ENCODE results near the gene PCYOX1L.

Gene PCYOX1L

DNA sequence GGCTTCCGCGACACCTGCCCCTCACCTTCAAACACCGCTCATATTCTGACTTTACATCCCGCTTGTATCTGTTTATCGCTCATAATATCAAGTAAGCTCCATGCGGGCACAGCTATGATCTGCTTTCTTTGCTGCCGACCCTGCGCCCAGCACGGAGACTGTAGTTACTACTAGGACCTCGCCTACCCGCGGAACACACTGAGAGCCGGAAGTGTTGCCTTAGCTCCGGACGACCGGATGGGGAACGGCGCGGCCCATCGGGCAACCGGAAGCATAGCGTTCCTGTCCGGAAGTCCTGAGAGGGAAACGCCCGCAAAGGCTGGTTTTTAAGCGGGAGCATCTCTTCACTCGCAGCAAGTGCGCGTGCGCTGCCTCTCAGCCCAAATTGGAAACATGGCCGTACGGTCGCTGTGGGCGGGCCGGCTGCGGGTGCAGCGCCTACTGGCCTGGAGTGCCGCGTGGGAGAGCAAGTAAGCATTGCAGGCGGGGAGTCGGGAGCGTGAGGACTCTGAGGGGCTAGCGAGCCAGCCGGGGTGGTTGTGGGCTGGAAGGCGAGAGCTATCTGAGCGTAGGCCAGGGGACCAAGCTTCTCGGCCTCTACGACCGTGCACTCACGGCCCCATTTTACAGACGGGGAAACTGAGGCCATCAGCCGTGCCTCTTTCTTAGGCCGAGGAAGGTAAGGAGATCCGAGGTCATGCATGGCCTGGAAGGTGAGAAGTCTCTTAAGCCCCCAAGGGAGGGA lies 12.5 kb upstream of the PCYOX1L start, which contains the start of gene GRPEL2:
GRPEL2 (plus strand) TSS at position 353 of the 745 bp plus-strand sequence; CDS start at position 394, 41 bp downstream.
- peak within 1 kb of the TSS; percentile 88 for H3K4me3 ChIP-seq (ENCODE audit: control insufficient read depth, low read depth, low read length)
- TF ChIP-seq, protein P1, sequence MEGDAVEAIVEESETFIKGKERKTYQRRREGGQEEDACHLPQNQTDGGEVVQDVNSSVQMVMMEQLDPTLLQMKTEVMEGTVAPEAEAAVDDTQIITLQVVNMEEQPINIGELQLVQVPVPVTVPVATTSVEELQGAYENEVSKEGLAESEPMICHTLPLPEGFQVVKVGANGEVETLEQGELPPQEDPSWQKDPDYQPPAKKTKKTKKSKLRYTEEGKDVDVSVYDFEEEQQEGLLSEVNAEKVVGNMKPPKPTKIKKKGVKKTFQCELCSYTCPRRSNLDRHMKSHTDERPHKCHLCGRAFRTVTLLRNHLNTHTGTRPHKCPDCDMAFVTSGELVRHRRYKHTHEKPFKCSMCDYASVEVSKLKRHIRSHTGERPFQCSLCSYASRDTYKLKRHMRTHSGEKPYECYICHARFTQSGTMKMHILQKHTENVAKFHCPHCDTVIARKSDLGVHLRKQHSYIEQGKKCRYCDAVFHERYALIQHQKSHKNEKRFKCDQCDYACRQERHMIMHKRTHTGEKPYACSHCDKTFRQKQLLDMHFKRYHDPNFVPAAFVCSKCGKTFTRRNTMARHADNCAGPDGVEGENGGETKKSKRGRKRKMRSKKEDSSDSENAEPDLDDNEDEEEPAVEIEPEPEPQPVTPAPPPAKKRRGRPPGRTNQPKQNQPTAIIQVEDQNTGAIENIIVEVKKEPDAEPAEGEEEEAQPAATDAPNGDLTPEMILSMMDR (conservative IDR thresholded peaks at IDR 0.05; ENCODE audit: control insufficient read depth, insufficient read depth, low read depth, low read length): no peak
- peak; percentile 96 for DNase-seq (ENCODE audit: low read depth)

DNA sequence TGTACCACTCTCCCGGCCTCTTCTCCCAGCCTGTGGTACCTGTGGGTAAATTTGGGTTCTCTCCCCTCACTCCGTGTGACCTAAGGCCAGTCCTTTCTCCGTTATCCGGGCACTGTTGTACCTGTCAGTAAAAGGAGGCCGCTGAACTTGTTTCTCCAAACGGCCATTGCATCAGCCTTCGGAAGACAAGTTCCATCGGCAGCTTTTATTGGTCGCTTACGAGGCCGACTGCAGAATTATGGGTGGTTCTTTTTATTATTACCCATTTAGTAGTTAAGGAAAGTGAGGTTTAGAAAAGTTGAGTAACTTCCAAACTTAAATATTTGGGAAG lies 12.0 kb upstream of the PCYOX1L start:
- peak; percentile 35 for DNase-seq (ENCODE audit: low read depth)
- TF ChIP-seq, protein P1 (conservative IDR thresholded peaks at IDR 0.05; ENCODE audit: control insufficient read depth, insufficient read depth, low read depth, low read length): no peak
- peak overlapping the region; percentile 88 for H3K4me3 ChIP-seq (ENCODE audit: control insufficient read depth, low read depth, low read length)

DNA sequence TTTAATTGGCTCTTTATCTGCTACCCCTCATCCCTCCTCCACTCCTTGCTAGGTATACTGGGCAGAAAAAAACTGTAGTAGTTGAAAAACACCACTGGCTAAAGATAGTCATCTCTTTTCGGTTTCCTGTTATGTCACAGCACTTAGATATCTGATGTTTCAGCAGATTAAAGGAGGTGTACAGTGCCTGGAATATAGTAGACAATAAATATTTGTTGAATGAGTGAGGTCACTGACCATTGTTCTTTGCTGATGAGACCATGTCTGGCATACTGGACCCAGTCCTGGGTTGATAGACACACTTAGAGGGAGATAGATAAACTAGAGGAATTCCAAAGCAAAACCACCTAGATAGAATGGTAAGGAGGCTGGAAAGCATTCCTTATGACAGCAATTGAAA lies 9.3 kb upstream of the PCYOX1L start:
- no peak for DNase-seq (ENCODE audit: low read depth)
- H3K4me3 ChIP-seq (ENCODE audit: control insufficient read depth, low read depth, low read length): no peak overlapping the region
- TF ChIP-seq, protein P1 (conservative IDR thresholded peaks at IDR 0.05; ENCODE audit: control insufficient read depth, insufficient read depth, low read depth, low read length): no peak

- TF ChIP-seq, protein P1 (conservative IDR thresholded peaks at IDR 0.05; ENCODE audit: control insufficient read depth, insufficient read depth, low read depth, low read length): no peak
- H3K4me3 ChIP-seq (ENCODE audit: control insufficient read depth, low read depth, low read length): no peak overlapping the region
- DNase-seq (ENCODE audit: low read depth): no peak
Observed at GRCh38 chr5:149349382-149349781, 8.5 kb upstream of the PCYOX1L start.

DNA sequence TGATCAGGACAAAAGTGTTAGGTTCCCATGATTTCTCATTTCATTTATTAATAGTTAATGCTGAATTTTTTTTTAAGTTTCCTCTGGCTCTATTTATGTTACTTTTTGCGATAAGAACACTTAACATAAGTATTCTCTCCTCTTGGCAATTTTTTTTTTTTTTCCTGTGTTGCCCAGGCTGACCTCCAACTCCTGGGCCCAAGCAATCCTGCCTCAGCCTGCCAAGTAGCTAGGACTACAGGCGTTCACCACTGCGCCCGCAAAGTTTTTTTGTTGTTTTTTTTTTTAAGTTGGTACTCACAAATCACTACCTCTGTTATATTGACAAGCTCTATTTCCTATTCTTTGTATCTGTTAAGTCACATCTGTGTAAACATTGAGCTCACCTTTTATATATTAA lies 5.7 kb upstream of the PCYOX1L start:
- H3K4me3 ChIP-seq (ENCODE audit: control insufficient read depth, low read depth, low read length): no peak overlapping the region
- TF ChIP-seq, protein P1 (conservative IDR thresholded peaks at IDR 0.05; ENCODE audit: control insufficient read depth, insufficient read depth, low read depth, low read length): no peak
- DNase-seq (ENCODE audit: low read depth): no peak

DNA sequence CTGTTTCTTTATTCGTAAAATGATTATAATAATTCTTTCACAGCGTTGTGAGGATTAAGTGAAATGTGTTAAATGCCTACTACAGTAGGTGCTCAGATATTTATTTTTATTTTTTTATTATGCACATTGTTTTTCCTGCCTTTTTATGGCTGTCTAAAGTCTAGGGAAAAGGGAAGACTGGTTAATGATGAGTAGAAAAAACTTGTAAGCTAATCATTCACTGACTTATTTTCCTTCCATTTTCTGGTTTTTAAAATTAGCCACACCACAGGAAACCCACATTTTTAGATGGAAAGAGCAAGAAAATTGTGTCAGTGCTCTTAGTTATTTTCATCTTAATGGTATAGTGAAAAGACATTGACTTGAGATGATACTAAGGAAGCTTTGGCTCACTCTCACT lies 3.9 kb upstream of the PCYOX1L start:
- H3K4me3 ChIP-seq (ENCODE audit: control insufficient read depth, low read depth, low read length): no peak overlapping the region
- DNase-seq (ENCODE audit: low read depth): no peak
- TF ChIP-seq, protein P1 (conservative IDR thresholded peaks at IDR 0.05; ENCODE audit: control insufficient read depth, insufficient read depth, low read depth, low read length): no peak
